KMS-11 (cell line): ENCODE data around the gene FAM216A.

Source experiments
- H2AFZ ChIP-seq: fragments of 200-600 bp; sonication (generic); 2 replicates; pipeline ENCODE4 v1.6.1; 2016; ENCODE audit warnings: antibody characterized with exemption, mixed run types, low read depth
- H3K27ac ChIP-seq: fragments of 200-600 bp; sonication (generic); 2 replicates; pipeline ENCODE4 v1.6.1; 2016; ENCODE audit warnings: mild to moderate bottlenecking, mixed run types
- H3K27me3 ChIP-seq: fragments of 200-600 bp; sonication (generic); 2 replicates; pipeline ENCODE4 v1.6.1; 2017; ENCODE audit warnings: mild to moderate bottlenecking, low read depth, mixed run types, moderate library complexity; ENCODE audit not compliant: insufficient read depth
- H3K36me3 ChIP-seq: fragments of 200-600 bp; sonication (generic); 2 replicates; pipeline ENCODE4 v1.6.1; 2017; ENCODE audit warnings: mild to moderate bottlenecking, mixed run types; ENCODE audit not compliant: insufficient read depth
- H3K4me1 ChIP-seq: fragments of 200-600 bp; sonication (generic); 2 replicates; pipeline ENCODE4 v1.6.1; 2016; ENCODE audit warnings: mild to moderate bottlenecking, low read depth, mixed run types; ENCODE audit not compliant: poor library complexity, severe bottlenecking
- H3K4me2 ChIP-seq: fragments of 200-600 bp; sonication (generic); 2 replicates; pipeline ENCODE4 v1.7.0; 2016; ENCODE audit warnings: mild to moderate bottlenecking, mixed run types
- H3K4me3 ChIP-seq: fragments of 200-600 bp; sonication (generic); IDR thresholded peaks from 2 replicates; pipeline ENCODE4 v1.6.1; 2017; ENCODE audit warnings: low read depth, low read length, mixed read lengths; ENCODE audit not compliant: insufficient read depth
- H3K79me2 ChIP-seq: fragments of 200-600 bp; sonication (generic); 2 replicates; pipeline ENCODE4 v1.6.1; 2016; ENCODE audit warnings: low read depth, mixed run types; ENCODE audit not compliant: insufficient read depth
- H3K9ac ChIP-seq: fragments of 200-600 bp; sonication (generic); 2 replicates; pipeline ENCODE4 v1.6.1; 2016; ENCODE audit warnings: mild to moderate bottlenecking, mixed run types
- H4K20me1 ChIP-seq: fragments of 200-600 bp; sonication (generic); 2 replicates; pipeline ENCODE4 v1.6.1; 2016; ENCODE audit warnings: mild to moderate bottlenecking, mixed run types; ENCODE audit not compliant: insufficient read depth
- TF ChIP-seq, protein P1 (sequence below): fragments of 200-600 bp; sonication (generic); conservative IDR thresholded peaks from 2 replicates; pipeline ENCODE4 v1.6.1; 2017; ENCODE audit warnings: low read depth, mild to moderate bottlenecking, antibody characterized with exemption, low read length, moderate library complexity, mixed read lengths

Gene FAM216A

DNA sequence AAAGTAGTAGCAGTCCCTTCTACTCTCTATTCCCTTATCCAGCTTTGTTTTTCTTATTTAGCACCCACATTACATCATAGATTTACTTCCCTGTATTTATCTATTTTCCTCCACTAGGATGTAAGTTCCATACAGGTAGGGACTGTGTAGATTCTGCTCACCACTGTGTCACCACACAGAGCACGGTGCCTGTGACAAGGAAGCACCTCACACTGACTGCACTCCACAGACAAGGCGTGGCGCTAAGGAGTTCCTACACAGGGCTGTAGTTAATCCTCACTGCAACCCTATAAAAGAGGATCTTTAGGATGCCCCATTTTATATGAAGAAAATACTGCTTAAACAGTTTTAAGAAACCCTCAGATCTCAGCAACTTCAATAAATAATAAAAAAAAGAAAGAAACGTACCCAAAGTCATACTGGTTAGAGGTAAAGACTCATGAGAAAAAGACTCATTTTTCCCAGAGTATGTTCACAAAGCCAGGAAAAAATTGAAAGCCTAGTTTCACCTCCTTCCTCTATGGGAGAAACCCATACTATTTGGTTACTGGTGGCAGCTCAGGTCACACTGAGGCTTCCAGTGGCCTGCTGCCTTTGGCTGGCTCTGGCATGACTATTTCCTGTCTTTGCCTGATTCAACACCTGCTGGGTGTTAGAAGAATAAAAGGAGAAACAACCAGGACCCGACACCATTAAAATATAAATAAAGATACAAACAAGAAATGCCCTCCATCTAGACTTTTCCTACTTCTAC lies 70.4 kb downstream of the FAM216A start:
- no peak overlapping the region for H3K9ac ChIP-seq
- H3K36me3 ChIP-seq: no peaks in the 10 kb centered on the region
- H3K79me2 ChIP-seq: no peaks in the 10 kb centered on the region
- H3K4me2 ChIP-seq: no peak overlapping the region
- no peak overlapping the region for H3K4me3 ChIP-seq
- no peak overlapping the region for H3K27ac ChIP-seq
- TF ChIP-seq, protein P1, sequence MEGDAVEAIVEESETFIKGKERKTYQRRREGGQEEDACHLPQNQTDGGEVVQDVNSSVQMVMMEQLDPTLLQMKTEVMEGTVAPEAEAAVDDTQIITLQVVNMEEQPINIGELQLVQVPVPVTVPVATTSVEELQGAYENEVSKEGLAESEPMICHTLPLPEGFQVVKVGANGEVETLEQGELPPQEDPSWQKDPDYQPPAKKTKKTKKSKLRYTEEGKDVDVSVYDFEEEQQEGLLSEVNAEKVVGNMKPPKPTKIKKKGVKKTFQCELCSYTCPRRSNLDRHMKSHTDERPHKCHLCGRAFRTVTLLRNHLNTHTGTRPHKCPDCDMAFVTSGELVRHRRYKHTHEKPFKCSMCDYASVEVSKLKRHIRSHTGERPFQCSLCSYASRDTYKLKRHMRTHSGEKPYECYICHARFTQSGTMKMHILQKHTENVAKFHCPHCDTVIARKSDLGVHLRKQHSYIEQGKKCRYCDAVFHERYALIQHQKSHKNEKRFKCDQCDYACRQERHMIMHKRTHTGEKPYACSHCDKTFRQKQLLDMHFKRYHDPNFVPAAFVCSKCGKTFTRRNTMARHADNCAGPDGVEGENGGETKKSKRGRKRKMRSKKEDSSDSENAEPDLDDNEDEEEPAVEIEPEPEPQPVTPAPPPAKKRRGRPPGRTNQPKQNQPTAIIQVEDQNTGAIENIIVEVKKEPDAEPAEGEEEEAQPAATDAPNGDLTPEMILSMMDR: no peak
- H3K27me3 ChIP-seq: no peaks in the 10 kb centered on the region
- H3K4me1 ChIP-seq: peaks cover 13% of the 10 kb centered on the region
- H4K20me1 ChIP-seq: no peaks in the 10 kb centered on the region
- no peak overlapping the region for H2AFZ ChIP-seq
